HCEC 1CT (cell line): ENCODE measurements around the gene GRIN2D.

ENCODE experiments used
- DNase-seq: peaks from one replicate; pipeline ENCODE4 v3.0.0-alpha.2; 2017

GRIN2D gene

GRCh38 chr19:48398375-48399235, 5.1 kb downstream of the GRIN2D start:
- DNase-seq, result peak; percentile 88

- no peak for DNase-seq
Measured at GRCh38 chr19:48400018-48400742, 6.7 kb downstream of the GRIN2D start.

- no peak for DNase-seq
Measured at GRCh38 chr19:48401287-48401686, 7.8 kb downstream of the GRIN2D start.

GRCh38 chr19:48403606-48404005, 10.1 kb downstream of the GRIN2D start:
- DNase-seq, result peak; percentile 61

DNA sequence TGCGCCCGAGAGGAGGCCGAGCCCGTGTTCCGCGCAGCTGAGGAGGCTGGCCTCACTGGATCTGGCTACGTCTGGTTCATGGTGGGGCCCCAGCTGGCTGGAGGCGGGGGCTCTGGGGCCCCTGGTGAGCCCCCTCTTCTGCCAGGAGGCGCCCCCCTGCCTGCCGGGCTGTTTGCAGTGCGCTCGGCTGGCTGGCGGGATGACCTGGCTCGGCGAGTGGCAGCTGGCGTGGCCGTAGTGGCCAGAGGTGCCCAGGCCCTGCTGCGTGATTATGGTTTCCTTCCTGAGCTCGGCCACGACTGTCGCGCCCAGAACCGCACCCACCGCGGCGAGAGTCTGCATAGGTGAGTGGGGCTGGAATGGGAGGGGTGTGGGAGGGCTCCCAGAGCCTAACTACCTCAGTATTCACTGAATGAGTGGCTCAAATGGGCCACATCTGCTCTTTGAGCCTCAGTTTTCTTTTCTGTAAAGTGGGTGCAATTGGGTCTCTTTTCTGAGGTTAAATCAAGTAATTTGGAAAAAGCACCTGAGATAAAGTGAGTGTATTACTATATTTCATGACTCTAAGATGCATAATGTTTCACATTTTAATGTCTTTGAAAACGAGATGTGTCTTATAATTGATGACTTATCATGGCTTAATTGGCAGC, 11.7 kb downstream of the GRIN2D start:
- DNase-seq, result no peak

GRCh38 chr19:48405850-48406249, 12.4 kb downstream of the GRIN2D start:
- no peak for DNase-seq

GRCh38 chr19:48413879-48414587, 20.6 kb downstream of the GRIN2D start:
- DNase-seq, result no peak

GRCh38 chr19:48415395-48415794, 21.9 kb downstream of the GRIN2D start:
- DNase-seq, result peak; percentile 58

DNA sequence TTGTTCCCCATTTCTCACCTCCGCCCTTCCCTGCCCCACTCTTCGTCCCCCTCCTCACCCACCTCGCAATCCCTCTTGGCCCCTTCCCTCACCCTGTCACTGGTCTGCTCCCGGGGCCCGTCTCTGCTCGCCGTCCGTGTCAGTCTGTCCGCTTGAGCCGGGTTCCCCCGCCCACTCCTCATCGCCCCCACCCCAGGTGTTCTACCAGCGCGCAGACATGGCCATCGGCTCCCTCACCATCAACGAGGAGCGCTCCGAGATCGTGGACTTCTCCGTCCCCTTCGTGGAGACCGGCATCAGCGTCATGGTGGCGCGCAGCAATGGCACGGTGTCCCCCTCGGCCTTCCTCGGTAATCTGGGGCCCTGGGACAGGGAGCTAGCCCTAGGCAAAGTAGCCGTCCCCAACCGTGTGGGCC, 22.3 kb downstream of the GRIN2D start:
- DNase-seq, result no peak

DNA sequence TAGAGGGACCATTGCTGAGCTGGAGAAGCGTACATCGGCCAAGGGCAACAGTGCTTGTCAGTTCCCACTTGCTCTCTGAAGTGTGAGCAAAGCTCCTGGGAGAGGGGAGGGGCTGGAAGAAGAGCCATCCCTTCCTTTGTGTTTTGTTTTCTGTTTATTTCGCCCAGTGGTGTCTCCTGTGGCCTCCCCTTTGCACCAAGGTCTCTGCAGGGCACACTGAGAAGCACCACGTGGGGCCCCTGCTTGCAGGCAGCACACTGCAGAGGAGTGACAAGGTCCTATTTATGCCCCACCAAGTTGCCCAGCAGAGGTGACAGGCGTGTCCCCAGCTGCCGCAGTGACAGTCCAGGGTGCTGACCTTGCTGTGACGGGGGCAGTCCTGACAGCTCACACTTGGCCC, 24.0 kb downstream of the GRIN2D start:
- DNase-seq, result no peak

- no peak for DNase-seq
Measured at GRCh38 chr19:48418317-48419064, 25.0 kb downstream of the GRIN2D start.

DNA sequence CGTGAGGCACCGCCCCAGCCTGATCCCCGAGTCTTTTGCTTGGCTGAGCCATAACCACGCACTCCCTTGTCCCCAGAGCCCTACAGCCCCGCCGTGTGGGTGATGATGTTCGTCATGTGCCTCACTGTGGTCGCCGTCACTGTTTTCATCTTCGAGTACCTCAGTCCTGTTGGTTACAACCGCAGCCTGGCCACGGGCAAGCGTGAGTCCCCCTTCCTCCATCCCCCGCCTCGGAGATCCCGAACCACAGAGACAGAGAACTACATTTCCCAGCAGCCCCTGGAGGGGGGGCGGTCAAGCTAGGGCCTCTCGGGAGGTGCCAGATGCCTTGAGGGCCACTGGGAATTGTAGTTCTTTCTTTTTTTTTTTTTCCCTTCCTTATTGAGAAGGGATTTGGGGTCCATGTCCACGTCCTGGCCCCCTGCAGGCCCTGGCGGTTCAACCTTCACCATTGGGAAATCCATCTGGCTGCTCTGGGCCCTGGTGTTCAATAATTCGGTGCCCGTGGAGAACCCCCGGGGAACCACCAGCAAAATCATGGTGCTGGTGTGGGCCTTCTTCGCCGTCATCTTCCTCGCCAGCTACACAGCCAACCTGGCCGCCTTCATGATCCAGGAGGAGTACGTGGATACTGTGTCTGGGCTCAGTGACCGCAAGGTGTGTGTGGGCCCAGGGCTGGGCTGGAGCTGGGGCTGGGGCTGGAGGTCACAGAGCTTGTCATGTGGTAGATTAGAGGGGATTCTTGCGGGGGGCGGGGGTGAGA, 25.9 kb downstream of the GRIN2D start:
- no peak for DNase-seq

- no peak for DNase-seq
Measured at GRCh38 chr19:48421548-48421947, 28.1 kb downstream of the GRIN2D start.

DNA sequence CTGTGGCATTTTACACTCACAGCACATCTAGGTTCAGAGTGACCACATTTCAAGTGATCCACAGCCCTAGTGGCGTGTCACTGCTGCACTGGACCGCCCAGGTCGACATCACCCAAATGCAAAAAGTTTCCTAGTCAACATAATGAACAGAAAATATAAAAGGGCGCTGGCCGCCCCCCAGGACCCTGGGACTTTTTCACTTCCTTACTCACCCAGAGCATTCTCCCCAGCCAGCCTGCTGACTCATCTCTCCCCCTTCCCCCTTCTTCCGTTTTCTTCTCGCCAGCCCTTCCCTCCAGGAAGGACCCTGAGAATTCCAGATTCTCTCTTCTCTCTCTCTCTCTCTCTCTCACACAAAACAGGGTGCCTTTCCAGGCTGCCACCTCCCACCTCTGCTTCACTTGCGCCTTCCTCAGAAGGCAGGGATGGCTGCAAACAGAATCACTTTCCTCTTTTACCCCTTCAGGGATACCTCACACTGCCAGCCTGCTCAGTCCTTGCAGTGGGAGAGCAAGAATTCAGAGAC, 31.3 kb downstream of the GRIN2D start:
- DNase-seq, result peak; percentile 52

GRCh38 chr19:48428670-48429069, 35.2 kb downstream of the GRIN2D start:
- DNase-seq, result no peak

DNA sequence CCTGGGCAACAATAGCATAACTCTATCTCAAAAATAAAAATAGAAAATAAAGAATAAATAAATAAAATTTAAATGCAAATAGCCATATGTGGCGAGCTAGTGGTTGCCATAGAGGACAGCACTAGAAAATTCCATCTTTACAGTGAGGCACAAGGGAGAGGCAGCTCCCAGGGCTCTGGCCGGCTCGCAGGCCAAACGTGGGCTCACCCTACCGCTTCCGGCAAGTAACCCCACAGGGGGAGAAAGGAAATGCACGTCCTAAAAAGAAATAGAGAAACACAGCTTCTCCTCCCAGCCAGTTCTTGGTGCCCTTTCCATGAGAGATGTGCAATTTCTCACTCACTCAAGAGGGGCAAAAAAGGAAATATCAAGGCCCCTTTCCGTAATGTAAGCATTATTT, 39.9 kb downstream of the GRIN2D start:
- DNase-seq, result no peak

GRCh38 chr19:48436586-48436985, 43.1 kb downstream of the GRIN2D start:
- DNase-seq, result no peak

DNA sequence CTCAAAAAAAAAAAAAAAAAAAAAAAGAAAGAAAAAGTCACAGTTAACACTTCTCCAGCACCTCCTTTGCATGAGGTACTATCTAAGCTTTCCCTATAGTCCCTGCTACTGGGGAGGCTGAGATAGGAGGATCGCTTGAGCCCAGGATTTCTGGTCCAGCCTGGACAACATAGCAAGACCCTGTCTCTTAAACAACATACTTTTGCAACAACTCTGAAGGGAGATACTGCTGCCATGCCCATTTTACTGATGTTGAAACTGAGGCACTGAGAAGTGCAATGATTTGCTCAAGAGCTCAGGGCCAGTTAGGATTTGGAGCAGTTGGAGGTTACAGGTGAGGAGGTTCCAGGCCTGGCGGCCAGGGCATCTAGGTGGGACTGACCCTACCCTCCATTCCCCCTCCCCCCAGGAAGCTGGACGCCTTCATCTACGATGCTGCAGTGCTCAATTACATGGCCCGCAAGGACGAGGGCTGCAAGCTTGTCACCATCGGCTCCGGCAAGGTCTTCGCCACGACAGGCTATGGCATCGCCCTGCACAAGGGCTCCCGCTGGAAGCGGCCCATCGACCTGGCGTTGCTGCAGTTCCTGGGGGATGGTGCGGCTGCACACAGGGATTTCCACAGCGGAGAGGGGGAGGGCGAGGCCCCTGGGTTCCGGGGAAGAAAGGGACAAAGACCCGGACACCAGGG, 48.0 kb downstream of the GRIN2D start:
- no peak for DNase-seq

- no peak for DNase-seq
Measured at GRCh38 chr19:48442116-48443035, 48.9 kb downstream of the GRIN2D start.
